Upper lobe of left lung (tissue), 4 donors: ENCODE results near the gene PELI2.

ENCODE experiments used
- CTCF ChIP-seq, 6 experiments: fragments of 450-650 bp in 4 of 6; fragments of 200-600 bp in 2 of 6; sonication (generic) in 2 of 6; IDR thresholded peaks; one replicate each; pipeline ENCODE4 v1.5.1; 2016 to 2019; ENCODE audit warnings: antibody characterized with exemption in 6 of 6
- EP300 ChIP-seq, 4 donors: sonication (generic); formaldehyde crosslinking; IDR thresholded peaks; one replicate each; pipeline ENCODE4 v1.5.1; 2017; ENCODE audit warnings: antibody characterized with exemption in 4 of 4, control low read depth in 2 of 4
- POLR2AphosphoS5 ChIP-seq, 2 donors: sonication (generic); formaldehyde crosslinking; IDR thresholded peaks; one replicate each; pipeline ENCODE4 v1.5.1; 2017; ENCODE audit warnings: antibody characterized with exemption in 2 of 2

GRCh38 chr14:56173365-56173922, 55.2 kb downstream of the PELI2 start:
- no peak for TF ChIP-seq POLR2AphosphoS5 (IDR thresholded peaks at IDR 0.05)
- TF ChIP-seq EP300 (IDR thresholded peaks at IDR 0.05), result no peak
- no peak for TF ChIP-seq CTCF (IDR thresholded peaks at IDR 0.05)
